Measurements from ENCODE around the gene CAMTA1.

CAMTA1 gene

DNA sequence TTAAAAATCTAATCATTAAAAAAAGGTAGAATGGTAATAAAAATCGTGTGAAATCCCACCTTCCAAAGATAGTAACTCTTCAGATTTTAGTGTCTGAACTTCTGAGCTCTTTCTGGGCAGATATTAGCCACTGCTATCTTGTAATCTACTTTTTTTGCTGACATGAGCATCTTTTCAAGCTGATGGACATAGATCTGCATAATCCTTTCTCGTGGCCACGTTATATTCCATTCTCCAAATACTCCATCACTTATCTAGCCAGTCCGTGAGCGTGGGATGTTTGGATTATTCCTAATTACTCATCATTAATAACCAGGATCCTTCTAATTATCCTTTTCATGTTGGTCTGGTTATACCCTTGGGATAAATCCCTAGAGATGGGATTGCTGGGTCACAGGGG lies 731.7 kb downstream of the CAMTA1 start:
- DNase-seq: no peak

DNA sequence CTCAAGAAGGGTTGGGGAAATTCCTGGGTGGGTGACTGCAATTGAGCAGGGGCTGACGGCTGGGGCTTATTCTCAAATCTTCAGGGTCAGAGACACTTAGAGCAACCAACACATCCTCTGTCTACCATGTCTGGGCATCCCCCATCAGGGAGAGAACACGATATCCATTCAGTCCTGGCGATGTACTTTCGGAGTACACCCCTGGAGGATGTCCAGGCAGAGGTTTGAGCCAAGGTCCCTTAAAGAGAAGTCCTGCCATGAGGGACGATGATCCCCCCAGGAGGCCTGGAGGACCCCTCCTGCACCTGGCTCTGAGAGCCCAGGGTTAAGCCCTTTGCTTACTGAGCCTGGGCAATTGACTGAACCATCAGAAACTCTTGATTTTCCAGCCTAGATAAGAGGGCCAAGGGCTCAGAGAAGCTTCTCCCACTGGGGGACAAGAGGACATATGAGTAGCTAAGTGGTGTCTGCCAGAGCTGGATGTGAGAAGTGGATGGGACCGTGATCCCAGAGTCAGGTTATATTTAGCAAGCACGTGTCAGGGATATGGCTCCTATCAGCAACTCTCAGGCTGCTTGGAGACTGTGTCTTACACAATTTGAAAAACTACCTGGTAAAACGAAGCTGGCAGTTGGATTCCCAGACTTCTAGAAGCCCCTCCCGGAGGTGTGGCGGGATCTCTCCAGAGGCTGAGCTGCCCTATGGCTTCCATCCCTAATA lies 732.5 kb downstream of the CAMTA1 start:
- no peak for DNase-seq

DNA sequence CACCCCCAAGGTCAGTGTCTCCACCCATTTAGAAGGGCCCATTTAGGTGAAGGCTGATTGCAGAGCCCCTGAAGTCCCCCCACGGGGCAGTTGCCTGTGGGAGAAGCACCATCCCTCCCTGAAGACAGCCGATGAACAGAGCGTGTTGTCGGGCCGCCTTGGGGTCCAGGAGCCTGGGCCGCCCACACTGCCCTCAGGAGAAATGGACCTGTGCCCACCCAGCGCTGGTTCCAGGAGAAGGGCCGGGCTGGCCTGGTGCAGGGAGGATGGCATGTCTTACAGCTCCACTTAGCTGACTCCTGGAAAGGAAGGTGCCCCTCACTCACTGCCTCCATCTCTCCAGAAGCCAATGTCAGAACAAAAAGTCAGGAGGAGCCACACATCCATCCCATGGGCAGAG lies 733.2 kb downstream of the CAMTA1 start:
- no peak for DNase-seq

DNA sequence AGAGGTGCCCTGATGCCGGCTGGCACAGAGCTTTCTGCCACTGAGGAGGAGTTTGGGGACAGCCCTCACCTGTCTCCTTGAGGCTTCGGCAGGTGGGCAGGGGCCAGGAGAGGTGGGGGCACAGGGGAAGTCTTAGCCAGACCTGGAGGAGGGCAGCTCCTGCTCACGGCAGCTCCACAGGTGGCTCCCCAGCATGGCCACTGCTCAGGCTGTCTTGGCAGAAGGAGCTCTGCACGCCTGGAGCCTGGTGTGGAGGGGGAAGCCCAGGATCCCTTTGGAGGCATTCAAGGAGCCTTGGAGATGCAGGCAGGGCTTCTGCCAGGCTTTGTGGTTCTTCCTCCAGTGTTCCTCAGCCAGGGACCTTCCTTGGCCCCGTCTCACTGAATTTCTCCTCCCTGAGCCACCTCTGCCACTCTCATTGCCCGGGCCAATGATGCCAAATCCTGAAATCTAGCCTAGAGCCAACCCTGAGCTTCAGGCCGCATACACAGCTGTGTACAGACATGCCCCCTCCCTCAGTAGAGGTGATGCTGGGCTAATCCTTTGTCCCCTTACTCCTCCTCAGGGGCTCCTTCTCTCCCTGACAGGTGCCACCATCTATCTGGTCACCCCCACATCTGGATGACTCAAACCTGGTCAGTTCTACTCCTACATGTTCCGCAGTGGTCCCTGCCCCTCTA lies 734.1 kb downstream of the CAMTA1 start:
- no peak for DNase-seq

DNA sequence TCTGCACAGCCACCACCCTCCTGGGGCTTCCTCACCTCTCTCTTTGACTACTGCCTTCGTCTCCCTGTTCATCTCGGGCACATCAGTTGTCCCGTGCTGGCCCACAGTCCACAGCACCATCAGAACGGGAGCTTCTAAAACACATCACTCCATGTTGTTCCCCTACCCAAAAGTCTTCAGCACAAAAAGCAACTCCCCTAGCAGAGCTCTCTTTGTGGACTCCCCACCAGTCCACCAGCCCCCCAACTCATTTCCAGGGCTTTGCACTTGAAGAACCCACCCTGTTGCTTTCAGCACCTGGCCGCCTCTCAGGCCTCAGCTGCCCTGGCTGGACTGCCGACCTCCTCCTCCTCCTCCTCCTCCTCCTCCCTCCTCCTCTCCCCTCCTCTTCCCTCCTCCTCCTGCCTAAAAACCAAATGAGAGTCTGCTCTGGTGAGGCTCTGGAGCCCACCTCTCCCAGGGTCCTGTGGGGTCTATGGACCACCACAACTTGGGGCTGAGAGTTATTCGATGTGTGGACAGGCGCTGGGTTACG lies 734.7 kb downstream of the CAMTA1 start:
- DNase-seq: no peak

DNA sequence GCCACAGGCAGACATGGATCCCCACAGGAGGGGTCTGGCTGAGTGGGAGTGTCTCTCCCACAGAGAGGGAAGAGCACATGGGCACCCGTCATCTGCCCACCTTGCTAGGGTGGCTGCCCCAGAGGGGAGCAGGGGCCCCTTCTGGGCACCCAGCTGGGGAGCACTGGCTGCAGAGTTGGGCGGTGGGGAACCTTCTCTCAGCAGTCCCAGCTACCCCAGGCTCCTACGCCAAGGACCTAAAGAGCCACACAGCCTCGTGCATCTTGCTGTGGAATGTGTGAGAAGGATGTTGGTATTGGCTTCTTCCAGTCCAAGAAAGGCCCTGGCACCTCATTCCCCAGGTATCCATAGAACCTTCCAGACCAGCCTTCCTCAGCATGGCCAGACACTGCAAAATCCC lies 735.2 kb downstream of the CAMTA1 start:
- DNase-seq: no peak

DNA sequence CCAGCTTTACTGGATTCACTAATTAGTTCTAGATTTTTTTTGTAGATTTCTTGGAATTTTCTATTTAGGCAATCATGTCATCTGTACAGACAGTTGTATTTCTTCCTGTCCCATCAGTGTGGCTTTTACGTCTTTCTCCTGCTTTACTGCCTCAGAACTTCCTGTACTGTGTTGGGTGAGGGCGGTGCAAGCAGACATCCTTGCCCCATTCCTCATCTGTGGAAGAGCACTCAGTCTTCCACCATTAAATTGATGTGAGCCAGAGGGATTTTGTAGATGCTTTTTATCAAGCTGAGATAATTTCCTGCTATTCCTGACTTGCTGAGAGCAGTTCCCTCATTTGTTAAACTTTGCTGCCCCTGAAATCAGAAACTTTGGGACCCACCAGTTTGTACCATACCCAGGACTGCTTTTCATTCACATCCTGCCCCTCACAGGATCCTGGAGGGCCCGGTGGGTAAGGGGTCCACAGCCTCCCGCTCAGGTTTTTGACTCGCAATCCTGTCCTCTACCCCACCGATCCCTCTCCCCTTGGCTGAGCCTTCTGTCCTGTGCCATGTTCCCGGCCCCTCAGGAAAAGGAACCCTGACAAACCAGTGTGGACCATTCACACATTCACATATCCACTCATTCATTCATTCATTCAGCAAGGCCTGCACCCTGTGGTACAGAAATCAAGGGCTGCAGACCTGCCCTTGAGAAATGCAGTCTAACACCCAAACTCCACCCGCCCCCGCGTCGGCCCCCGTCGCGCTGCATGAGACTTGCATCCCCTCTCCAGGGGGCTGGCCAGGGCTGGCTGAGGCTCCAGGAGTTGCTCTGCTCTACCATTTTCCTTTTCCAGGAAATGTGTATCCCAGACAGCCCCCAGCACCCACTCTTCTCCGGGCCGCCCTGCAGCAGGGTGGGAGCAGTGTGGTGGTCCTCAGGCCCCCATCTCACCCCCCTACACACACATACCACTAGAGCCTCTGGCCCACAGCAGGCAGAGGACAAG lies 739.4 kb downstream of the CAMTA1 start:
- no peak for DNase-seq

DNA sequence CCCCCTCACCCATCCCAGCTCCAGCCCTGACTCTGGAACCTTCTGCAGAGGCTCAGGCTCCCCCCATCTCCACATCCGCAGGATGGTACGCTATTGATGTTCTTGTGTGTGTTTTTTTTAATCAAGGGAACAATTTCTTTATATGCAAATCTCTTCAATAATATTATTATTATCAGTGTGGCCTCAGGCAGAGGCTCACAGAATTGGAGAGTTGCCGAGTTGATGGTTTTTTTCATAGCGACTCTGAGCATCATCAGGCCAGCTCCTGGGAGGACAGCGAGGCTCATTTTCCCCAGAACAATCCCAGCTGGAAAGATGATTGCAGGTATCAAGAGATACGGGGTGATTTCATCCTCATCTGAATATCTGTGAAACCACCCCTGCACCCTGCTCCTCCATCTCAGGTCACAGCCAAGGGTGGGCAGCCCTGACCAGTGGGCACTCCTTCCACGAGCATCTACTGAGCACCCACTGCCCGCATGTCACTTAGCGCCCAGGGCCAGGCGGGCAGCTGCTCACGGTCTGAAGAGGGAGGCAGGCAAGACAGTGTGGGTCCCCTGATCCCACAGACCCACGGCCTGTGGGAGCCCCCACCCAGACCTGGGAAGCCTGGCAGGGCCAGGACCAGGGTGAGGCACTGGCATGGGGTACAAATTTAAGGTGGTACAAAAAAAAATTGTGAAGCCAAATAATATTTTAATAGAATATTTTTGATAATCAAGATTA lies 740.2 kb downstream of the CAMTA1 start:
- no peak for DNase-seq

DNA sequence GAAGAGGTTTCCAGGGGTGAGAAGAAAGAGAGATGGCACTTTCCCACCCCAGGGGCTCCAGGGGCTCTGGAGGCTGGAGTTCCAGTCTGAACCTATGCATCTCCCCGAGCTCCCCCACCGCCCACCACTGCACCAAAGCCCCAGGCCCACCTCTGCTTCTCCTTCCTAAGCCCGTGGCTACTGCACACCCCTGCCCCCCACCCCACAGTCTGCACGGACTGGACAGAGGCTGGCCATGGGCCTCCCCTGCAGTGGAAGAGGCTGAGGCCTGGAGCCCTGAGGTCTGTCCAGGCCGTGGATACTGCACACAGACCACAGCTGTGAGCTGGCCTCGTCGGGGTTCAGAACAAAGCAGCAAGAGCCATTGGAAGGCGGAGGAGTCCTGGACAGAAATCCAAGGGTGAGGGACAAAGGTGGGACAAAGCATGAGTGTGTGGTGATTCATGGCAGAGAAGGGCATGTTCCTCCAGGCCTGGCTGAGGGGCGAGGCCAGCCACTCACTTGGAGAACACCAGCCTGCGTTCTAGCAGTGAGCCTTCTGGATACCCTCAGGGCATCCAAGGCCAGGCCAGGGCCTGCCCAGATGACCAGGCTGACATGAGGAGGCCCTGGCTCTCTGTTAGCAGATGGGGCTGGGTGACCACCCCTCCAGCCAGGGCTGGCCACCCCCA lies 741.1 kb downstream of the CAMTA1 start:
- DNase-seq: no peak

DNA sequence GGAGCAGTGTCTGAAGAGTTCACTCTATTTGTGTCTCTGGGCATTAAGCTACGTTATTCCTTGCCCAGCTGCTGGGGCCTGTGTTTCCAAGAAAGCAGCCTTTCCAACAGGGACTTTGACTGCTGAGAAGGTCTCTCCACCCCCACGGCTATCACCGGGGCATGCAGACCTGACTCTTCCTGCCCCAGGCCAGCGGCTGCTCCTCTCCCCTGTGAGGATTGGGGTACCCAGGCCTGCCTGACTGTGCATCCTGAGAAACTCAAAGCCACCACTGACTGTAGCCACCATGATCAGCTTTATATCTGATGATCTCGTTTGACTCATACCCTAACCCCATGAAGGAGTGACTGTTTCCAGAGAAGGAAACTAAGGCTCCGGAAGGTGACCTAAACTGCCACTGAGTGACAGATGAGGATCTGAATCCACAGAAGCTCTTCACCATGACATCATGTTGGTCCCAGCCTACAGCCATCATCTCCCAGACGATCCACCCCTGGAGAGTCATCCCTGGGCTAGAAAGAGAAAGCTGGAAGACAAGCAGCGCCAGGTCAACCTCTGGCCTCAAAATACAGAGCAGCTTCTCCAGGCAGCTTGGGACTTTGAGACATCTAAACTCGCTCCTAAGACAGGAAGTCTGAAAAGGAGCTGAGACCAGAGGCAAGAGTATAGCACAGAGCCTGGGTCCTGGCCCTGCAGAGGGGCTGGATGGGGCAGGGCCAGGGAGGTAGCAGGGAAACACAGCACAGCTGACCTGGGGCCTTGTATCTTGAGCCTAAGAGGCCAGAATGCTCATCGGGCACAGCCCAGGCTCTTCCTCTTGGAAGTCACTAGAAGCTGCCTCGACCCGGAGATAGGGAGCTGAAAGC lies 741.8 kb downstream of the CAMTA1 start:
- no peak for DNase-seq

DNA sequence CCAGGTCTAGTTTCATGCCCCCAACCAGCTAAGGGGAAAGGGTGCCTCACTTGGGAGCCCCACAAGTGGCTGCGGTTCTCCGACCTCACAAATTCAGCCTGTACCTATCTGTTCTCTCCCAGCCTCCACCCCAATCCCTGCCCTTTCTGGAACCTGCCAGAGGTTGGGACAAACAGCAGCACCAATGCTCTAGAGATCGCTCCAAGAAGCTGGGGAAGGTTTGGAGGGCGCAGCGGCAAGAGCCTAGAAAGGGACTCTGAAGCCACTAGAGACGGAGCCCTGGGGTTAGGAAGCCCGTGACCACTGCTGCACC lies 742.4 kb downstream of the CAMTA1 start:
- DNase-seq: no peak

DNA sequence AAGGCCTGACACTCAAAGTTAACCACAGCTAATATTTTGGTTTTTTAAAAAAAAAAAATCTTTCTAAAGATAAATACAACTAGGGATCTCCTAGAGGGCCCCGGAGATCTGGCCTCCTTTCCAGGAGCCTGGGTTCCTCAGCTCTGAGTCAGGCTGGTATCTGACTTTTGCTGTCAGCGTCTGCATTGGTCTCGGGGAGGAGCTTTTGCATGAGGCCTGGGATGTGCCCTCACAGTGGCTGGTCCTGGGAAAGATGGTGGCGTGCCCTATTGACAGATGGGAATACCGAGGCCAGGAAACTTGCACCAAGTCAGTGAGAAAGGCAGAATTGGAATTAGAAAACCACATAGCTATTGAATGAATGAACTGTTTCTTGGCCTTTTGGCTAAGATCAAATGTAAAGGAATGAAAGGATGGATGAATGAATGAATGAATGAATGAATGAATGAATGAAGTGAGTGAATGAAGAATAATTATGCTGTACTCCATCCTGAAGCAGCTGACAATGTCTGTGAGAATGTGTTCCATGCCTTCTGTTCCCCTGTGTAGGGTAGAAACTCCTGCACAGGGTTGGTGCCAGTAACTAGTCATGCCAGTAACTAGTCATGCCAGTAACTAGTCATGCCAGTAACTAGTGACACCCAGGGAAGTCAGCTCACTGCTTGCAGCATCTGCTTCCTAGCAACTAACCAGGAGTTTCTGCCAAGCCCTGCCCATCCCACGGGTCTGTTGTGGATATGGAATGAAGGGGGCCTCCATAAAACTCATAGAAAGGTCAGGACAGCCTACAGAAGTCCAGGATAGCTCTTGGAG lies 743.3 kb downstream of the CAMTA1 start:
- DNase-seq: no peak

DNA sequence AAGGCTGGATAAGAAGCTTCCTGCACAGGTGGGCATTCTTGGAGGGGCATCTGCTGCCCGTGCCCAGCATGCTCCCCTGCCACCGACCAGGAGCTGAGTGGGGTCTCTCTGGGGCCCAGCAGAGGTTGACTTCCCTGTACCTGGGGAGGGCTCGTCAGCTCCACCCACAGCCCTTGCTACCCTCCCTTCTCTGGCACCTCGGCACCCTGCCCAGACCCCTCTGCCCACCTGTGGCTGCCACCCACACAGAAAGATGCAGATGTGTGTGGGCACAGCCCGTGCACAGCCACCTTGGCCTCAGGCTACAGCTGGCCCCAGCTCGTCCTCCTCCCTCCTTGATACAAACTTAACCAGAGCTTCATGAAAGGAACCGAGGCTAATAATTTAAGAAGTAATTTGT lies 744.7 kb downstream of the CAMTA1 start:
- DNase-seq: no peak

DNA sequence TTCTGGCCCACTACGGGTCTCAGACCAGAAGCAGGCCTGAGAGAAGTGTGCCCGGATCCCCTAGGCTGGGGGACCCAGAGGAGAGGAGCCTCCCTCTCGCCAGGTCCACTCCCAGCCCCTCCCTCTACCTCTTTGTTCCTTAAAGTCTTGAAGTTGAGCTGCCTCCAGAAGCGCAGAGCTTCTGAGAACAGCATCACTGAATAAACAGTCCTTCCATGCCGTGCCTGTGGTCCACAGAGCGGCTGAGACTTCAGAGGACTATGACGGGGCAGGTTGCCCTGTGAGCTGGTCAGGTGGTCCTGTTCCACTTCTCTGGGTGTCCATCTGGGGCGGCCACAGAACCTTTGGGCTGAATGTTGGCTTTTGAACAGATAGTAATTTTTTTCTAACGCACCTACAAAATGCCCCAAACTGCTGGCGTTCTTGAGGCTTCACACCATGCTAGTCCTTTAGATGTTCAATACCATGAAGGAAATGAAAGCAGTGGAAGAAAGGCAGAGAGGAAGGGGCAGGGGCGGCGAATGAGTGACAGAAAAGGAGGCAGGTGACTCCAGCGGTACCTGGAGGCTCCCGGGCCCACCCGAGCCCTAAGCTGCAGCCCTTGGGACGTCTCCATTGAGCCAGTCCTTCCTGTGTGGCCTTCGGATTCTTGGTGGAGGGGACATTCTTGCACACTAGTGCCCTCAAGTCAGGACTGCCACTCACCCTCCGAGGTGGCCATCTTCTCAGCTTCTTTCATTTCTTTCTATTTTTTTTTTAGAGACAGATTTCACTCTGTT lies 746.5 kb downstream of the CAMTA1 start:
- no peak for DNase-seq

DNA sequence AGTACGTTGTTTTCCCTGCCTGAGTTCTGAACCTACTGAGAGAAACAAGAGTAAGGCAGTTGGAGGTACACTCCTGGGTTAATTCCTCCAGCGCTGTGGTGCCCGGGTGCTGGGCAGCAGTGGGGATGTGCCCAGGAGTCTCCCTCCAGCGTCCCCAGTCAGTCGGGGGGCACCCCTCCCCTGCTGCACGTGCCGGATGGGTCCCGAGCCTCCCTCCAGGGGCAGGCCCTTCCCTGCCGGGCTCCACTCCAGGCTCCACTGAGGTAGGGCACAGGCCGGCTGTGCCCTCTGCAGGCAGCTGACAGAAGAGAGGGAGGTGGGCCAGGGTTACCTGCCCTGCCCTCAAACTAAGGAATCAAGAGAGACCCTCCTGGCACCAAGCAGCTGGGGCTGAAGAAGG lies 747.8 kb downstream of the CAMTA1 start:
- no peak for DNase-seq

DNA sequence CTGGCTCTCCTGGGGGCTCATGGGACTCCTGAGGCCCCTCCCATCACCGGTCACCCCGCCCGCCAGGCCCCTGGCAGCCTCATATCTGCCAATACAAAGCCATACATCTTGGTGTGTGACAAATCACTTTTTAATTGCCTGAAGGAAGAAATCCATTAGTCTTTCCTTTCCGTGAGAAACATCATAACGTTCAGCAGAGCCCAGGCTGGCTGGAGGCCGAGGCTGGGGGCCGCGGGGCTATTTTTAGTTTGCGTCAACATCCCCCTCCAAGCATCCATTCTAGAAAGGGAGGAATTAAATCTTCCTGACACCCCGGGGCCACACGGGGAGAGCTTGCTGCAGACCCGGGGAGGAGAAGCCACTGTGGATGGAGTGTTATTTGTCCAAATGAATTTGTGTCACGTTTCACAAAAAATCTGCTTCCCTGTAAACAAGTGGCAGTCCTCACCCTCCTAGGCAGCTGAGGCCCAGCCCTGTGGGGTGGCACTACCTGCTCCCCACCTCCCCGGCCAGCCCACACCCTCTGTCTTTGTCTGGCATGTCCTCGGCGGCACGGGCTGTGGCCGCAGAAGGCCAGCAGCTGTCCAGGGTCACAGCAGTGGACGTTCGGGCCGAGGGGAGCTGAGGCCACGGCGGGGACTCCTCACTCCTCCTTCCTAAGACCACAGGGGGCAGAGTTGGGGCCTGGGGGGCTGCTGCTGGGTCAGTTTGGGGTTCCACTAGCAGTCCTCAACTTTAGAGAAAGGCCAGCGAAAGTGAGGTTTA lies 749.0 kb downstream of the CAMTA1 start:
- DNase-seq: no peak

DNA sequence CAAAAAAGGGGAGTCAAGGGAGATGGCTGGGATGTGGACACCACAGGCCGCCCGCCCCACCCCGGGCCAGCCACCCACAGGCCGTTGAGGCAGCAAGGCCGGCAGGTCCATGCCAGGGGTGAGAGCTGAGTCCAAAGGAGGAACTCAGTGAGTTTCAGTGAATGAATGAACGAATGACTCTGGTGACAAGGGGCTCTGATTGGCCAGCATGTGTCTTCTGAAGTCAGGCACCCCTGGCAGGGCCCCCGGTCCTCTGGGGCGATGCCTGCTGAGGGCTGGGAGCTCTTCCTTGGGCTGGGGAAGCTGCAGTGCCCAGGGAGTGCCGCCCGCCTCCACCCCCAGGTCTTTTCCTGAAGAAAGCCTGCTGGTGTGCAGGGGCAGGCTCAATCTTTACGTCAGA lies 749.8 kb downstream of the CAMTA1 start:
- no peak for DNase-seq

Measured in NCI-H510A (cell line).